Large intestine (tissue), 3 donors: ENCODE results near the gene CFAP57. TPM values are rescaled to one million over a fixed set of nuclear protein-coding genes. Genes with fewer than 3 reads are reported as not detected.

Source experiments
- DNase-seq, 2 donors: peaks; one replicate each; pipeline versions ENCODE4 v3.0.0 to v3.0.0-alpha.2; 2013
- H3K27ac ChIP-seq: one replicate; pipeline ENCODE4 v1.5.1; 2013; ENCODE audit warnings: low read length
- H3K27me3 ChIP-seq: 2 replicates; pipeline ENCODE4 v1.6.1; 2013; ENCODE audit warnings: low read length; ENCODE audit not compliant: control insufficient read depth, insufficient read depth
- H3K36me3 ChIP-seq: 2 replicates; pipeline ENCODE4 v1.6.1; 2013; ENCODE audit warnings: low read length; ENCODE audit not compliant: control insufficient read depth, insufficient read depth
- H3K4me1 ChIP-seq: one replicate; pipeline ENCODE4 v1.6.1; 2013; ENCODE audit warnings: low read length; ENCODE audit not compliant: control insufficient read depth, insufficient read depth
- H3K4me3 ChIP-seq: one replicate; pipeline ENCODE4 v1.5.1; 2013; ENCODE audit warnings: low read length
- H3K9me3 ChIP-seq: one replicate; pipeline ENCODE4 v1.6.1; 2013; ENCODE audit warnings: mild to moderate bottlenecking, low read depth, low read length, moderate library complexity; ENCODE audit not compliant: control insufficient read depth
- WGBS: methylation state at CpG from one replicate; pipeline ENCODE4 v1.1.5; 2013; ENCODE audit warnings: low lambda C conversion rate; ENCODE audit not compliant: insufficient coverage; 5-methylcytosine and 5-hydroxymethylcytosine counted together
- polyA plus RNA-seq: library from polyadenylated mRNA; unstranded; fragments of 120-200 nt; gene quantifications from one replicate; pipeline ENCODE4 v1.2.1, GENCODE V29; 2013

The CFAP57 gene
- polyA plus RNA-seq, 1 donor, result 0.25 TPM

- no peak for DNase-seq
- Histone ChIP-seq H3K27ac (no peak overlapping the region), H3K27me3 (no peaks in the 10 kb centered on the region), H3K36me3 (no peaks in the 10 kb centered on the region), H3K4me3 (no peak overlapping the region), H3K4me1 (no peaks in the 10 kb centered on the region), H3K9me3 (no peaks in the 10 kb centered on the region)
- no CpG with 5 or more reads among the region's 4 CpGs for WGBS
Measured at GRCh38 chr1:43253173-43253572, 81.0 kb downstream of the CFAP57 start.

GRCh38 chr1:43253876-43254275, 81.7 kb downstream of the CFAP57 start:
- no peaks in the 10 kb centered on the region for H3K4me1 ChIP-seq
- no peaks in the 10 kb centered on the region for H3K9me3 ChIP-seq
- H3K4me3 ChIP-seq, result no peak overlapping the region
- no peaks in the 10 kb centered on the region for H3K27me3 ChIP-seq
- no peaks in the 10 kb centered on the region for H3K36me3 ChIP-seq
- no CpG with 5 or more reads among the region's 8 CpGs for WGBS
- H3K27ac ChIP-seq, result no peak overlapping the region
- DNase-seq, result no peak

- no peak for DNase-seq
- no peak overlapping the region for H3K4me3 ChIP-seq
- no CpG with 5 or more reads among the region's 10 CpGs for WGBS
- H3K27me3 ChIP-seq, result no peaks in the 10 kb centered on the region
- H3K27ac ChIP-seq, result no peak overlapping the region
- no peaks in the 10 kb centered on the region for H3K9me3 ChIP-seq
- no peaks in the 10 kb centered on the region for H3K36me3 ChIP-seq
- H3K4me1 ChIP-seq, result no peaks in the 10 kb centered on the region
Measured at GRCh38 chr1:43255438-43256210, 83.5 kb downstream of the CFAP57 start.

GRCh38 chr1:43256675-43257570, 84.8 kb downstream of the CFAP57 start:
- no peak overlapping the region for H3K4me3 ChIP-seq
- DNase-seq, result no peak
- WGBS, result no CpG with 5 or more reads among the region's 8 CpGs
- no peaks in the 10 kb centered on the region for H3K4me1 ChIP-seq
- H3K9me3 ChIP-seq, result no peaks in the 10 kb centered on the region
- no peaks in the 10 kb centered on the region for H3K27me3 ChIP-seq
- no peaks in the 10 kb centered on the region for H3K36me3 ChIP-seq
- no peak overlapping the region for H3K27ac ChIP-seq

GRCh38 chr1:43258370-43258769, 86.2 kb downstream of the CFAP57 start:
- no peak for DNase-seq
- no peaks in the 10 kb centered on the region for H3K9me3 ChIP-seq
- no peaks in the 10 kb centered on the region for H3K27me3 ChIP-seq
- no peaks in the 10 kb centered on the region for H3K36me3 ChIP-seq
- whole genome bisulfite sequencing, result no CpG with 5 or more reads among the region's 3 CpGs
- H3K4me1 ChIP-seq, result no peaks in the 10 kb centered on the region
- no peak overlapping the region for H3K27ac ChIP-seq
- H3K4me3 ChIP-seq, result no peak overlapping the region

GRCh38 chr1:43265431-43265830, 93.3 kb downstream of the CFAP57 start:
- H3K27ac ChIP-seq, result no peak overlapping the region
- no peak for DNase-seq

GRCh38 chr1:43266881-43267280, 94.8 kb downstream of the CFAP57 start:
- Histone ChIP-seq H3K9me3 (no peaks in the 10 kb centered on the region), H3K27me3 (no peaks in the 10 kb centered on the region), H3K4me1 (peaks cover 33% of the 10 kb centered on the region), H3K27ac (peak overlapping the region; percentile 88), H3K4me3 (no peak overlapping the region), H3K36me3 (no peaks in the 10 kb centered on the region)
- WGBS, result 100% methylated on average over 1 of the region's 1 CpG
- DNase-seq, result no peak

More at GRCh38 chr1:43265431-43265830, 93.3 kb downstream of the CFAP57 start:
- no peaks in the 10 kb centered on the region for H3K9me3 ChIP-seq
- 100% methylated on average over 1 of the region's 4 CpGs for WGBS
- H3K36me3 ChIP-seq, result no peaks in the 10 kb centered on the region
- no peak overlapping the region for H3K4me3 ChIP-seq
- H3K4me1 ChIP-seq, result peaks cover 24% of the 10 kb centered on the region
- no peaks in the 10 kb centered on the region for H3K27me3 ChIP-seq

GRCh38 chr1:43267291-43267805, 95.2 kb downstream of the CFAP57 start:
- Histone ChIP-seq H3K36me3 (no peaks in the 10 kb centered on the region), H3K4me1 (peaks cover 34% of the 10 kb centered on the region), H3K27me3 (no peaks in the 10 kb centered on the region), H3K4me3 (no peak overlapping the region), H3K27ac (peak overlapping the region; percentile 88), H3K9me3 (no peaks in the 10 kb centered on the region)
- no CpG with 5 or more reads among the region's 9 CpGs for WGBS
- peak; percentile 82 to 92 for DNase-seq

- Histone ChIP-seq H3K9me3 (no peaks in the 10 kb centered on the region), H3K4me3 (no peak overlapping the region), H3K27ac (peak overlapping the region; percentile 88), H3K27me3 (no peaks in the 10 kb centered on the region), H3K4me1 (peaks cover 34% of the 10 kb centered on the region), H3K36me3 (no peaks in the 10 kb centered on the region)
- WGBS, result no CpG with 5 or more reads among the region's 3 CpGs
- DNase-seq, result no peak
Measured at GRCh38 chr1:43267818-43268425, 95.8 kb downstream of the CFAP57 start.
